Left lung (tissue), 10 donors: Measurements from ENCODE around the gene GDF10. TPM values are rescaled to one million over a fixed set of nuclear protein-coding genes. Genes with fewer than 3 reads are reported as not detected.

Experiments
- ATAC-seq: fragments of 200-7000 bp; cut with Tn5 transposase; one replicate; pipeline ENCODE4 v1.9.1; 2020; ENCODE audit warnings: moderate library complexity
- DNase-seq, 4 donors: peaks; one replicate each; pipeline ENCODE4 v3.0.0-alpha.2; 2013 to 2020
- H3K27ac ChIP-seq, 2 donors: fragments of 200-600 bp; sonication (generic) in 1 of 2; one replicate each; pipeline versions ENCODE4 v1.5.0 to v1.8.0; 2020 to 2021
- H3K27me3 ChIP-seq, 2 donors: fragments of 200-600 bp; sonication (generic) in 1 of 2; one replicate each; pipeline versions ENCODE4 v1.5.0 to v1.8.0; 2020 to 2021
- H3K36me3 ChIP-seq, 2 donors: fragments of 200-600 bp; sonication (generic) in 1 of 2; one replicate each; pipeline versions ENCODE4 v1.5.0 to v1.8.0; 2020 to 2021
- H3K4me1 ChIP-seq, 2 donors: fragments of 200-600 bp; one replicate each; pipeline ENCODE4 v1.8.0; 2021
- H3K4me3 ChIP-seq, 2 donors: fragments of 200-600 bp; sonication (generic) in 1 of 2; one replicate each; pipeline versions ENCODE4 v1.5.0 to v1.8.0; 2020 to 2021; ENCODE audit warnings: mild to moderate bottlenecking in 1 of 2
- H3K9me3 ChIP-seq, 2 donors: fragments of 200-600 bp; sonication (generic) in 1 of 2; one replicate each; pipeline versions ENCODE4 v1.5.0 to v1.8.0; 2020 to 2021
- intact Hi-C, 2 donors: fragments of 100-400 bp; cut with DNase I; formaldehyde crosslinking; loops; one replicate each; pipeline versions ENCODE4 v1.11.2 to v1.14.2; 2022
- polyA plus RNA-seq, 6 donors: library from polyadenylated mRNA; unstranded; fragments of 120-200 nt; gene quantifications; one replicate each; pipeline ENCODE4 v1.2.1, GENCODE V29; 2013; ENCODE audit not compliant: insufficient read length in 6 of 6
- total RNA-seq, 2 donors: library from RNA; stranded (reverse); fragmentation: NEBNext Ultra II Directional; extraction: Animal tissue kit (Norgen Biotek cat#: 25700); gene quantifications; one replicate each; pipeline ENCODE4 v1.2.1, GENCODE V29; 2021
- TF ChIP-seq, protein P1 (sequence below), 2 donors: fragments of 200-600 bp; sonication (generic) in 1 of 2; IDR thresholded peaks; one replicate each; pipeline versions ENCODE4 v1.5.0 to v1.8.0; 2021; ENCODE audit warnings: antibody characterized with exemption in 2 of 2
- donor health status: DM: no; HTN: yes; CAD: no.
- donor health status: DM: no; HTN: no; CAD: no.

Gene GDF10
- total and polyA plus RNA-seq, 8 donors: 9.4 to 169 (median 102) TPM

DNA sequence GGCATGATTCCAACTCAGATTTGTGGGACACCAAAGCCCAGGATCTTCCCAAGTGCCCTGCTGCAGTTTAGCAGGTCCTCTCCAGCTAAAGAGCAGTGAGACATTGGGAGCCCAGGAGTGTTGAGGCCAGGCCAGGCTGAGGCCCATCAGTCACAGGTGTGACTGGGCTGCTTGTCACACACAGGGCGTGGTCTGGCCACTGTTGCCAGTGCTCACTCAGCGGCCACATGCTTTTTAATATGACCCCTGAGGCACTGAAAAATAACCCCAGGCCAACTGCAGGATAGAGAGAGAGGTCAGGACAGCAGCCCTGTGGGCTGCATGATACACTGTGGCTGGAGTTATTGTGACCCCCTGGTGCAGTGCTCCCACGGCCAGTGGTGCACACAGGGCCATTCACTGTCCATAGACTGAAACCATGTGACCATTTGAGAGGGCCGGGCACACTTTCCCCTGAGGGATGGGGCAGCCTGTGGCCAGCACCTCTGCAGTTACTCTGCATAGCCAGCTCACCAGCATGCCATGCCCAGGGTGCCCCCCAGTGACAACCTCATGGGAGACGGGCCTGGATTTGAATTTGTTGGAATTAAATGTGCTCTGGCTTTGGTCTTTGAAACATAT is 26.4 kb downstream of the GDF10 start:
- TF ChIP-seq, protein P1, sequence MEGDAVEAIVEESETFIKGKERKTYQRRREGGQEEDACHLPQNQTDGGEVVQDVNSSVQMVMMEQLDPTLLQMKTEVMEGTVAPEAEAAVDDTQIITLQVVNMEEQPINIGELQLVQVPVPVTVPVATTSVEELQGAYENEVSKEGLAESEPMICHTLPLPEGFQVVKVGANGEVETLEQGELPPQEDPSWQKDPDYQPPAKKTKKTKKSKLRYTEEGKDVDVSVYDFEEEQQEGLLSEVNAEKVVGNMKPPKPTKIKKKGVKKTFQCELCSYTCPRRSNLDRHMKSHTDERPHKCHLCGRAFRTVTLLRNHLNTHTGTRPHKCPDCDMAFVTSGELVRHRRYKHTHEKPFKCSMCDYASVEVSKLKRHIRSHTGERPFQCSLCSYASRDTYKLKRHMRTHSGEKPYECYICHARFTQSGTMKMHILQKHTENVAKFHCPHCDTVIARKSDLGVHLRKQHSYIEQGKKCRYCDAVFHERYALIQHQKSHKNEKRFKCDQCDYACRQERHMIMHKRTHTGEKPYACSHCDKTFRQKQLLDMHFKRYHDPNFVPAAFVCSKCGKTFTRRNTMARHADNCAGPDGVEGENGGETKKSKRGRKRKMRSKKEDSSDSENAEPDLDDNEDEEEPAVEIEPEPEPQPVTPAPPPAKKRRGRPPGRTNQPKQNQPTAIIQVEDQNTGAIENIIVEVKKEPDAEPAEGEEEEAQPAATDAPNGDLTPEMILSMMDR (IDR thresholded peaks at IDR 0.05): no peak
- peak in 1 of 4 donors; percentile 47 for DNase-seq

DNA sequence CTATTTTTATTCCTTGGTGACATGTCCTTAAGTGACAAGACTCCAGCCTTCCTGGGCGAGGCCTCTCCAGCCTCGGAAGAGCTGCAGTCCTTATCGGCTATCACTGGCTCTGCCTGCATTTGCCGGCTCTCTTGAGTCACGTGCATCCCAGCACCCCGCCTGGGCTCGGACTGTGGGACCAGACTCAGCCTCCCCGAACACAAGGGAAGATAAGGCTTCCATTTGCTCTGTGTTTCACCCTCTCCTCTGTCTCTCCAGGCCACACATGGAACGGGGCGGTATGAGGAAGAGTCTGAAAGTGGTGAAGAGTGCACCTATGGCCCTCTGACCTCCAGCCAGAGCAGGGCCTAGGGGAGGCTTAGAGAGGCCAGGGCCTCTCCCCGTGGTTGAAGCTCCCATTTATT is 26.9 kb downstream of the GDF10 start:
- no peak overlapping the region for H3K4me3 ChIP-seq
- H3K9me3 ChIP-seq: no peaks in the 10 kb centered on the region
- DNase-seq: no peak
- TF ChIP-seq, protein P1 (IDR thresholded peaks at IDR 0.05): no peak
- ATAC-seq: no peak
- no peaks in the 10 kb centered on the region for H3K36me3 ChIP-seq
- intact Hi-C loops: no loop called here
- peaks cover 0 to 10% of the 10 kb centered on the region in 2 donors for H3K27me3 ChIP-seq
- no peak overlapping the region for H3K27ac ChIP-seq
- H3K4me1 ChIP-seq: no peaks in the 10 kb centered on the region

More for the DNA sequence above, 26.4 kb downstream of the GDF10 start:
- H3K4me3 ChIP-seq: no peak overlapping the region
- no peak overlapping the region for H3K27ac ChIP-seq
- H3K9me3 ChIP-seq: no peaks in the 10 kb centered on the region
- H3K27me3 ChIP-seq: peaks cover 0 to 15% of the 10 kb centered on the region in 2 donors
- no peaks in the 10 kb centered on the region for H3K36me3 ChIP-seq
- H3K4me1 ChIP-seq: no peaks in the 10 kb centered on the region
- no peak for ATAC-seq
- intact Hi-C loops: no loop called here

DNA sequence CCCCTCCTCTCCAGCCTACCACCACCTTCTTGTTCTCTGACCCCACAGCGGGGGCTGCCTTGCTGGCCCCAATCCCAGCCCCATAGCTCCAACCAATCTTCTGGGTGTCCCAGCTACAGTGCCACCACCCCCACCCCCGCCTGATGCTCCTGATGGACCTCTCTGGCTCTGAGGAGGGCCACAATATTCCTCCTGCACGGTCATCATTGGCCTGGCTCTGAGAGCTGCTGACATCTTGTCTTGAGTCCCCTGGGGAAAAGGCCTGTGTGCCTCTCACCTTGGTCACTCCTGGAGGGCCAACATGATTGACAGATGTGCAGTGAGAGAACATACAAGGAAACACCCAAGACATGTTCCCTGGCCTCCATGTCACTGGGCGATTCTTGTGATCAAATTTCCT is 29.9 kb downstream of the GDF10 start:
- intact Hi-C loops: no loop called here
- Histone ChIP-seq H3K27ac (no peak overlapping the region), H3K9me3 (no peaks in the 10 kb centered on the region), H3K36me3 (no peaks in the 10 kb centered on the region), H3K4me1 (no peaks in the 10 kb centered on the region), H3K4me3 (no peak overlapping the region), H3K27me3 (no peaks in the 10 kb centered on the region)
- DNase-seq (peak in 1 of 4 donors; percentile 13), ATAC-seq (no peak)
- TF ChIP-seq, protein P1 (IDR thresholded peaks at IDR 0.05): no peak

DNA sequence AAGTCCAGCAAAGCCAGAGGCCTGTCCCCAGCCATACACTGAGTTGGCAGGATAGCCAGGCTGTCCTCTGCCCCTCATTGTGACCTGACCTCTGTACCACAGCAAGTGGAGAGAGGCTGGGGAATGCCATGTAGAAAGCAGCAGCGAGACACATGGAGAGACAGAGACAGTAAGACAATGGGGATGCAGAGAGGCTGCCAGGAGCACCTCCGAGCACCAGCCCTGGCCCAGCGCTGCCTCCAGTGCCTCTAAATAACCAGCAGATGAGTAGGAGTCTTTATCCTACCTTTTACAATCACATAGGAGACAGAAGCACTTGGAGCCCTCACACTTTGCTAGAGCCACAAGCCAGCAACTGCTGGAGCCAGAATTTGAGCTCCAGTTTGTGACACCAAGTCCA is 30.4 kb downstream of the GDF10 start:
- H3K4me1 ChIP-seq: no peaks in the 10 kb centered on the region
- no peak overlapping the region for H3K27ac ChIP-seq
- no peaks in the 10 kb centered on the region for H3K36me3 ChIP-seq
- H3K9me3 ChIP-seq: no peaks in the 10 kb centered on the region
- intact Hi-C loops: no loop called here
- ATAC-seq (no peak), DNase-seq (peak in 1 of 4 donors; percentile 45)
- H3K27me3 ChIP-seq: no peaks in the 10 kb centered on the region
- H3K4me3 ChIP-seq: no peak overlapping the region
- TF ChIP-seq, protein P1 (IDR thresholded peaks at IDR 0.05): no peak

DNA sequence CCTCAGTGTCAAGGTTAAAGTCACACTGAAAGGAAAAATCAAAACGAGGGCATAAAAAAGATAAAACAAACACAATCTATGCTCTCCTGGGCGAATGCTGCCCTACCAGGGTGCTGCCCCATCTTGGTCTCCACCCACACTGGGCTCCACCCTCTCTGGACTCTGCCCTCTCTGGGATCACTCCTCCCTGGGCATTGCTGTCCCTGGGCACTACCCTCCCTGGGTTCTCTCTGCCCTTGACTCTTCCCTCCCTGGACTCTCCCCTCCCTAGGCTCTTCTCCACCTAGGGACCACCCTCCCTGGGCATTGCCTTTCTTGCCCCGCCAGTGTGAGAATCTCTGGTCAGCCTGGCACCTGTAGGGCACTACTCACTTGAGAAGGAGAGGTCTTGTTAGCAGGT is 30.8 kb downstream of the GDF10 start:
- Histone ChIP-seq H3K9me3 (no peaks in the 10 kb centered on the region), H3K36me3 (no peaks in the 10 kb centered on the region), H3K27ac (no peak overlapping the region), H3K27me3 (no peaks in the 10 kb centered on the region), H3K4me1 (no peaks in the 10 kb centered on the region), H3K4me3 (no peak overlapping the region)
- no peak for ATAC-seq
- TF ChIP-seq, protein P1 (IDR thresholded peaks at IDR 0.05): no peak
- intact Hi-C loops: no loop called here
- DNase-seq: peak in 1 of 4 donors; percentile 14
